ENCODE results near the gene PLET1.
A peak's percentile ranks its signal among the peaks of the same experiment; 100 is the strongest.

The PLET1 gene

GRCh38 chr11:112260490-112260889 lies at the start of gene PLET1:
PLET1 (minus strand) TSS chr11:112260860; CDS start chr11:112260589, 271 bp downstream.
- DNase-seq, result no peak

- DNase-seq, result no peak
Observed at GRCh38 chr11:112310419-112310818, 49.8 kb upstream of the PLET1 start.

GRCh38 chr11:112308651-112309050 lies 48.0 kb upstream of the PLET1 start:
- no peak for DNase-seq

- DNase-seq, result no peak
Observed at GRCh38 chr11:112307616-112308015, 47.0 kb upstream of the PLET1 start.

GRCh38 chr11:112306230-112306629 lies 45.6 kb upstream of the PLET1 start:
- DNase-seq, result no peak

GRCh38 chr11:112304914-112305313 lies 44.3 kb upstream of the PLET1 start:
- DNase-seq, result no peak

GRCh38 chr11:112303616-112304015 lies 43.0 kb upstream of the PLET1 start:
- DNase-seq, result no peak

- no peak for DNase-seq
Observed at GRCh38 chr11:112302226-112302868, 41.7 kb upstream of the PLET1 start.

GRCh38 chr11:112300094-112300786 lies 39.6 kb upstream of the PLET1 start:
- DNase-seq, result no peak

- DNase-seq, result no peak
Observed at GRCh38 chr11:112298535-112298934, 37.9 kb upstream of the PLET1 start.

GRCh38 chr11:112297248-112297866 lies 36.7 kb upstream of the PLET1 start:
- peak; percentile 81 for DNase-seq

- no peak for DNase-seq
Observed at GRCh38 chr11:112296044-112296443, 35.4 kb upstream of the PLET1 start.

- no peak for DNase-seq
Observed at GRCh38 chr11:112294688-112295340, 34.2 kb upstream of the PLET1 start.

GRCh38 chr11:112293614-112294013 lies 33.0 kb upstream of the PLET1 start:
- no peak for DNase-seq

- DNase-seq, result no peak
Observed at GRCh38 chr11:112292785-112293407, 32.2 kb upstream of the PLET1 start.

GRCh38 chr11:112292188-112292587 lies 31.5 kb upstream of the PLET1 start:
- DNase-seq, result no peak

- DNase-seq, result no peak
Observed at GRCh38 chr11:112291191-112291590, 30.5 kb upstream of the PLET1 start.

GRCh38 chr11:112290493-112290850 lies 29.8 kb upstream of the PLET1 start:
- DNase-seq, result no peak

- DNase-seq, result peak; percentile 82
Observed at GRCh38 chr11:112289588-112290492, 29.2 kb upstream of the PLET1 start.

GRCh38 chr11:112288021-112288420 lies 27.4 kb upstream of the PLET1 start:
- DNase-seq, result no peak

GRCh38 chr11:112285841-112286311 lies 25.2 kb upstream of the PLET1 start:
- DNase-seq, result no peak

GRCh38 chr11:112281726-112282125 lies 21.1 kb upstream of the PLET1 start:
- DNase-seq, result no peak

Measured in activated CD4-positive, alpha-beta T cell treated with anti-CD3 and anti-CD28 coated beads, Interleukin-2, amount 50 U/mL, for 16 hours (primary cell).